Astrocyte (in vitro differentiated cells and primary cell): ENCODE data around the gene IL4R.

ENCODE experiments used
- CTCF ChIP-seq: IDR thresholded peaks from 2 replicates; pipeline ENCODE4 v1.5.1; 2011; ENCODE audit warnings: low read depth, mild to moderate bottlenecking, inconsistent platforms, low read length, moderate library complexity; ENCODE audit not compliant: insufficient read depth
- EZH2 ChIP-seq: IDR thresholded peaks from 2 replicates; pipeline ENCODE4 v1.6.1; 2012; ENCODE audit warnings: mild to moderate bottlenecking, low read length, inconsistent platforms; ENCODE audit not compliant: insufficient read depth

- TF ChIP-seq CTCF, result no peak
- TF ChIP-seq EZH2, result no peak
Observed at GRCh38 chr16:27344721-27345120, 30.9 kb downstream of the IL4R start.
